GM12875 (cell line): ENCODE results near the gene NYNRIN.
"Not testable (repeated sequence)": the region's sequence is repeated elsewhere in the genome, so short reads cannot be mapped to it uniquely, and the experiment has no call there.

Experiments
- H3K4me3 ChIP-seq: one replicate; pipeline ENCODE4 v1.5.1; 2011; ENCODE audit warnings: low read depth, low read length, control low read depth
- CTCF ChIP-seq: IDR thresholded peaks from 2 replicates; pipeline ENCODE4 v1.5.1; 2011; ENCODE audit warnings: low read depth, mild to moderate bottlenecking, control low read depth, inconsistent platforms, low read length, moderate library complexity, borderline replicate concordance; ENCODE audit not compliant: insufficient read depth

The NYNRIN gene

DNA sequence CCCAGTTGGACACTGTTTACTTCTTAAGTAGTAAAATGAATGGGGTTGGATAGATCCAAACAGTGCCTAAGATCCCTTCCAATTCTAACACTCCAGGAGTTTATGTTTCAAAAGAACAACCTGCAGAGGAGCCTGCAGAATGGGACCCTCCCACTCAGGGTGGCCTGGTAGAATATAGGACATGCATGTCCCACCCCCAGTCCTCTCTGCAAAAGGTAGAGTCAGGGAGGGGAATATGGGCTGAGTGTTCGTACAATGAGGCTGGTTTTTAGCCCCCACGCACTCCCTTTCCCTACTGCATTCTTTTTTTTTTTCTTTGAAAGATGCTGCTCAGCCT, 11.8 kb upstream of the NYNRIN start:
- no peak for TF ChIP-seq CTCF
- no peak overlapping the region for H3K4me3 ChIP-seq

- H3K4me3 ChIP-seq: not testable (repeated sequence)
Measured at GRCh38 chr14:24387579-24387978, 11.2 kb upstream of the NYNRIN start.

GRCh38 chr14:24388474-24389179, 10.2 kb upstream of the NYNRIN start:
- no peak overlapping the region for H3K4me3 ChIP-seq
- no peak for TF ChIP-seq CTCF

- no peak for TF ChIP-seq CTCF
Measured at GRCh38 chr14:24389226-24389848, 9.5 kb upstream of the NYNRIN start.

GRCh38 chr14:24390701-24391468, 7.9 kb upstream of the NYNRIN start:
- no peak overlapping the region for H3K4me3 ChIP-seq
- TF ChIP-seq CTCF: no peak

More at GRCh38 chr14:24389226-24389848, 9.5 kb upstream of the NYNRIN start:
- no peak overlapping the region for H3K4me3 ChIP-seq

- TF ChIP-seq CTCF: no peak
- H3K4me3 ChIP-seq: no peak overlapping the region
Measured at GRCh38 chr14:24392325-24393091, 6.3 kb upstream of the NYNRIN start.

DNA sequence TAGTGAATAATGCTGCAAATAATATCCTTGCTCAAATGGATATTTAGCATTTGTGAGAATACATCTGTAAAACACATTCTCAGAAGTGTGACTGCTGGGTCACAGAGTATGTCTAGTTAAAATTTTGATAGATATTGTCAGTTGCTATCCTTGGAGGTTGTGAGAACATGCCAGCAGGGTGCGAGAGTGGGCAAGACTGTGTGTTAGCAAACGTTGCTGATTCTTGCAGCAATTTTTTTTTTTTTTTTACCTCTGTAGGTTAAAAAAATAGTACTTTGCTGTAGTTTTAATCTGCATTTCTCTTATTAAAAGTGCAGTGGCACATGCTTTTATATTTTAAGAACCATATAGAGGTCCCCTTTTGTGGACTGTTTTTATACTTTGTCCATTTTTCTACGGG, 4.5 kb upstream of the NYNRIN start:
- no peak for TF ChIP-seq CTCF
- H3K4me3 ChIP-seq: no peak overlapping the region
